BJ (cell line): Measurements from ENCODE around the gene WDFY1. TPM values are rescaled to one million over a fixed set of nuclear protein-coding genes. Genes with fewer than 3 reads are reported as not detected.

Source experiments
- CTCF ChIA-PET: fragments of 350-600 bp; formaldehyde crosslinking; extraction: SDS; loops from one replicate; lab custom pipeline; 2021; ENCODE audit warnings: antibody characterized with exemption, inconsistent platforms; lab: Yijun Ruan, JAX
- POLR2A ChIA-PET: fragments of 300-600 bp; sonication (Branson Sonifier 250); formaldehyde crosslinking; extraction: SDS; loops from one replicate; lab custom pipeline; 2021; ENCODE audit warnings: antibody characterized with exemption; lab: Charles Lee
- DNase-seq: peaks from one replicate; pipeline ENCODE4 v3.0.0-alpha.2; 2011; ENCODE audit warnings: low read depth
- H3K27me3 ChIP-seq: 2 replicates; pipeline ENCODE4 v1.6.0; 2011; ENCODE audit warnings: low read length; ENCODE audit not compliant: control insufficient read depth, insufficient read depth
- H3K36me3 ChIP-seq: 2 replicates; pipeline ENCODE4 v1.5.1; 2011; ENCODE audit warnings: low read length; ENCODE audit not compliant: control insufficient read depth, insufficient read depth
- H3K4me3 ChIP-seq: 2 replicates; pipeline ENCODE4 v1.5.1; 2011; ENCODE audit warnings: low read depth, mild to moderate bottlenecking, control low read depth, low read length
- CTCF ChIP-seq: IDR thresholded peaks from 2 replicates; pipeline ENCODE4 v1.5.1; 2011; ENCODE audit warnings: low read depth, mild to moderate bottlenecking, control low read depth, inconsistent platforms, low read length, moderate library complexity; ENCODE audit not compliant: insufficient read depth
- polyA plus RNA-seq: library from polyadenylated mRNA; depleted of rRNA; stranded (reverse); fragments of >200 nt; gene quantifications from 2 replicates; pipeline ENCODE4 v1.2.3, GENCODE V29; 2011; rRNA removed

Gene WDFY1
- polyA plus RNA-seq, 1 experiment: 90.6 TPM

GRCh38 chr2:223832241-223832903, 112.8 kb downstream of the WDFY1 start:
- ChIA-PET CTCF (no interaction called here), POLR2A (no interaction called here)
- DNase-seq: no peak
- Histone ChIP-seq H3K36me3 (no peaks in the 10 kb centered on the region), H3K27me3 (no peaks in the 10 kb centered on the region), H3K4me3 (no peak overlapping the region)
- TF ChIP-seq CTCF: no peak

GRCh38 chr2:223829128-223829527, 116.0 kb downstream of the WDFY1 start:
- CTCF ChIA-PET: interaction anchor here (0.7 to 1.3 kb wide), 2 partner anchors 12 to 19 kb away, joined by 3 read pairs; no protein-coding TSS in a partner anchor
- POLR2A ChIA-PET: no interaction called here
- no peak for DNase-seq

GRCh38 chr2:223828314-223828713, 116.8 kb downstream of the WDFY1 start:
- Histone ChIP-seq H3K27me3 (no peaks in the 10 kb centered on the region), H3K36me3 (no peaks in the 10 kb centered on the region), H3K4me3 (no peak overlapping the region)
- ChIA-PET POLR2A (no interaction called here), CTCF (interaction anchor here (0.7 to 1.3 kb wide), 2 partner anchors 13 to 20 kb away, joined by 3 read pairs; no protein-coding TSS in a partner anchor)
- DNase-seq: no peak
- TF ChIP-seq CTCF: no peak

More at GRCh38 chr2:223829128-223829527, 116.0 kb downstream of the WDFY1 start:
- no peak for TF ChIP-seq CTCF
- Histone ChIP-seq H3K4me3 (no peak overlapping the region), H3K36me3 (no peaks in the 10 kb centered on the region), H3K27me3 (no peaks in the 10 kb centered on the region)

- POLR2A ChIA-PET: no interaction called here
- CTCF ChIA-PET: interaction anchor here (1.0 kb wide), 1 partner anchor 38 kb away, joined by 3 read pairs; no protein-coding TSS in a partner anchor
- Histone ChIP-seq H3K4me3 (no peak overlapping the region), H3K27me3 (no peaks in the 10 kb centered on the region), H3K36me3 (no peaks in the 10 kb centered on the region)
- DNase-seq: no peak
- TF ChIP-seq CTCF: no peak
These were observed 118.1 kb downstream of the WDFY1 start for GRCh38 chr2:223826995-223827394.

Other genes with a start within 250 kb of the WDFY1 start
- gene AP1S3, start 107.8 kb downstream of the WDFY1 start, polyA plus RNA-seq: 1.9 and 2.1 TPM in 2 replicates
- gene MRPL44, start 12.1 kb upstream of the WDFY1 start, polyA plus RNA-seq: 12.8 and 17.8 TPM in 2 replicates
- gene SERPINE2, start 94.0 kb upstream of the WDFY1 start, polyA plus RNA-seq: 387 and 750 TPM in 2 replicates